OCI-LY7 (cell line): Measurements from ENCODE around the gene KLRK1. TPM values are rescaled to one million over a fixed set of nuclear protein-coding genes. Genes with fewer than 3 reads are reported as not detected.

Experiments
- BruUV-seq: library from RNA; stranded (reverse); fragments of 400-500 nt; replicated peaks from 2 replicates; lab custom pipeline; 2021; lab: Mats Ljungman, UMichigan
- CTCF ChIA-PET: fragments of 300-600 bp; sonication (Branson Sonifier 250); formaldehyde crosslinking; loops from one replicate; lab custom pipeline; 2022; ENCODE audit warnings: antibody characterized with exemption; ENCODE audit not compliant: unreplicated experiment; lab: Charles Lee
- POLR2A ChIA-PET: fragments of 300-600 bp; sonication (Branson Sonifier 250); formaldehyde crosslinking; loops from one replicate; lab custom pipeline; 2022; ENCODE audit warnings: antibody characterized with exemption; lab: Charles Lee
- DNase-seq: peaks from one replicate; pipeline ENCODE4 v3.0.0-alpha.2; 2015; ENCODE audit warnings: low spot score
- H2AFZ ChIP-seq: fragments of 200-600 bp; sonication (generic), shearing (Covaris generic); 2 replicates; pipeline ENCODE4 v1.6.1; 2014; ENCODE audit warnings: mild to moderate bottlenecking, antibody characterized with exemption, low read length, moderate library complexity
- H3K27ac ChIP-seq: fragments of 200-600 bp; sonication (generic); 2 replicates; pipeline ENCODE4 v1.5.1; 2014; ENCODE audit warnings: mixed run types, low read depth, mild to moderate bottlenecking, moderate library complexity, low read length, inconsistent platforms; ENCODE audit not compliant: poor library complexity, severe bottlenecking
- H3K36me3 ChIP-seq: fragments of 200-600 bp; sonication (generic); 2 replicates; pipeline ENCODE4 v1.6.1; 2014; ENCODE audit warnings: mild to moderate bottlenecking, antibody characterized with exemption, low read length, moderate library complexity, mixed read lengths; ENCODE audit not compliant: insufficient read depth
- H3K4me1 ChIP-seq: fragments of 200-600 bp; sonication (generic); 2 replicates; pipeline ENCODE4 v1.5.1; 2014; ENCODE audit warnings: mild to moderate bottlenecking, low read length; ENCODE audit not compliant: insufficient read depth, poor library complexity, severe bottlenecking
- H3K4me2 ChIP-seq: fragments of 200-600 bp; sonication (generic); 2 replicates; pipeline ENCODE4 v1.6.1; 2014; ENCODE audit warnings: mild to moderate bottlenecking, low read length
- H3K4me3 ChIP-seq: fragments of 200-600 bp; sonication (generic); 2 replicates; pipeline ENCODE4 v1.5.1; 2014; ENCODE audit warnings: mild to moderate bottlenecking, low read depth, low read length; ENCODE audit not compliant: poor library complexity, severe bottlenecking
- H3K79me2 ChIP-seq: fragments of 200-600 bp; sonication (generic); 2 replicates; pipeline ENCODE4 v1.6.1; 2016; ENCODE audit warnings: low read depth, mild to moderate bottlenecking, low read length, moderate library complexity, mixed read lengths; ENCODE audit not compliant: insufficient read depth
- H3K9me2 ChIP-seq: fragments of 200-600 bp; sonication (generic); 2 replicates; pipeline ENCODE4 v1.6.1; 2016; ENCODE audit warnings: mild to moderate bottlenecking, low read length, mixed read lengths; ENCODE audit not compliant: insufficient read depth
- H3K9me3 ChIP-seq: fragments of 200-600 bp; sonication (generic); 2 replicates; pipeline ENCODE4 v1.6.1; 2014; ENCODE audit warnings: mild to moderate bottlenecking, mixed run types, low read length, mixed read lengths
- H4K20me1 ChIP-seq: fragments of 200-600 bp; sonication (generic); 2 replicates; pipeline ENCODE4 v1.6.1; 2014; ENCODE audit warnings: mild to moderate bottlenecking, antibody characterized with exemption, low read length, moderate library complexity, mixed read lengths; ENCODE audit not compliant: insufficient read depth
- CTCF ChIP-seq: fragments of 200-600 bp; sonication (generic); conservative IDR thresholded peaks from 2 replicates; pipeline ENCODE4 v1.5.1; 2014; ENCODE audit warnings: mild to moderate bottlenecking, antibody characterized with exemption, low read length, moderate library complexity, mixed read lengths
- EZH2phosphoT487 ChIP-seq: fragments of 200-600 bp; sonication (generic); IDR thresholded peaks from 2 replicates; pipeline ENCODE4 v1.6.1; 2018; ENCODE audit warnings: low read depth, borderline replicate concordance, mild to moderate bottlenecking, mixed run types, antibody characterized with exemption, low read length, moderate library complexity, mixed read lengths
- intact Hi-C: fragments of 100-400 bp; cut with micrococcal nuclease; formaldehyde crosslinking; loops from one replicate; pipeline ENCODE4 v1.10.0; 2022; ENCODE audit not compliant: unreplicated experiment
- total RNA-seq, 2 experiments: library from RNA; depleted of rRNA in 1 of 2; stranded (reverse); fragments of >200 nt in 1 of 2; shearing (Covaris generic) in 1 of 2; gene quantifications; 2 replicates each; pipeline ENCODE4 v1.2.3, GENCODE V29; 2014 to 2022

Gene KLRK1
- total RNA-seq, 2 experiments from 2014 or later, result 26.6 to 35.7 TPM

GRCh38 chr12:10361622-10362021, 28.2 kb downstream of the KLRK1 start:
- POLR2A ChIA-PET, result interaction anchor here (1.1 to 1.4 kb wide), 2 partner anchors 13 to 260 kb away, joined by 3 read pairs; no protein-coding TSS in a partner anchor
- CTCF ChIA-PET, result no interaction called here

GRCh38 chr12:10361084-10361483, 28.8 kb downstream of the KLRK1 start:
- Histone ChIP-seq H3K9me2 (no peaks in the 10 kb centered on the region), H4K20me1 (no peaks in the 10 kb centered on the region), H3K4me3 (no peak overlapping the region), H3K9me3 (peaks cover 17% of the 10 kb centered on the region; the same call in 1 of the 2 replicates), H3K4me2 (no peak overlapping the region), H3K27ac (no peak overlapping the region), H3K4me1 (peaks cover 36% of the 10 kb centered on the region), H3K36me3 (peaks cover 25% of the 10 kb centered on the region), H3K79me2 (no peaks in the 10 kb centered on the region), H2AFZ (no peak overlapping the region; the same call in 1 of the 2 replicates)
- POLR2A ChIA-PET, result interaction anchor here (1.1 to 1.4 kb wide), 2 partner anchors 13 to 260 kb away, joined by 3 read pairs; no protein-coding TSS in a partner anchor
- CTCF ChIA-PET, result no interaction called here
- intact Hi-C loops, result loop anchor here (5.0 kb wide), 1 partner anchor 251 kb away; the partner anchor contains the start of gene MAGOHB
- BruUV-seq, result no TSS peak
- TF ChIP-seq EZH2phosphoT487 (no peak), CTCF (no peak)
- DNase-seq, result no peak

More at GRCh38 chr12:10361622-10362021, 28.2 kb downstream of the KLRK1 start:
- no TSS peak for BruUV-seq
- no peaks in the 10 kb centered on the region for H3K9me2 ChIP-seq
- H4K20me1 ChIP-seq, result no peaks in the 10 kb centered on the region
- H3K9me3 ChIP-seq, result peaks cover 17% of the 10 kb centered on the region; the same call in 1 of the 2 replicates
- peaks cover 25% of the 10 kb centered on the region for H3K36me3 ChIP-seq
- peaks cover 41% of the 10 kb centered on the region for H3K4me1 ChIP-seq
- no peak for TF ChIP-seq EZH2phosphoT487
- TF ChIP-seq CTCF, result no peak
- intact Hi-C loops, result loop anchor here (5.0 kb wide), 1 partner anchor 251 kb away; the partner anchor contains the start of gene MAGOHB
- no peaks in the 10 kb centered on the region for H3K79me2 ChIP-seq
- H3K4me3 ChIP-seq, result no peak overlapping the region
- no peak overlapping the region for H3K27ac ChIP-seq
- peak overlapping the region; percentile 86; the same call in 1 of the 2 replicates for H3K4me2 ChIP-seq
- H2AFZ ChIP-seq, result peak overlapping the region; percentile 85; the same call in 1 of the 2 replicates
- no peak for DNase-seq

GRCh38 chr12:10358969-10359368, 30.9 kb downstream of the KLRK1 start:
- no peak overlapping the region for H3K4me3 ChIP-seq
- no peak overlapping the region for H3K4me2 ChIP-seq
- H3K9me2 ChIP-seq, result no peaks in the 10 kb centered on the region
- no peak for DNase-seq
- no peaks in the 10 kb centered on the region for H4K20me1 ChIP-seq
- no TSS peak for BruUV-seq
- peaks cover 17% of the 10 kb centered on the region; the same call in 1 of the 2 replicates for H3K9me3 ChIP-seq
- ChIA-PET CTCF (no interaction called here), POLR2A (no interaction called here)
- H3K4me1 ChIP-seq, result peaks cover 25% of the 10 kb centered on the region
- H2AFZ ChIP-seq, result no peak overlapping the region
- no peaks in the 10 kb centered on the region for H3K79me2 ChIP-seq
- TF ChIP-seq CTCF (no peak), EZH2phosphoT487 (no peak)
- H3K27ac ChIP-seq, result no peak overlapping the region
- H3K36me3 ChIP-seq, result peaks cover 25% of the 10 kb centered on the region
- intact Hi-C loops, result no loop called here
